OCI-LY7 (cell line): ENCODE results near the gene PHF12. TPM values are rescaled to one million over a fixed set of nuclear protein-coding genes. Genes with fewer than 3 reads are reported as not detected.

Source experiments
- BruUV-seq: library from RNA; stranded (reverse); fragments of 400-500 nt; replicated peaks from 2 replicates; lab custom pipeline; 2021; lab: Mats Ljungman, UMichigan
- CTCF ChIA-PET: fragments of 300-600 bp; sonication (Branson Sonifier 250); formaldehyde crosslinking; loops from one replicate; lab custom pipeline; 2022; ENCODE audit warnings: antibody characterized with exemption; ENCODE audit not compliant: unreplicated experiment; lab: Charles Lee
- POLR2A ChIA-PET: fragments of 300-600 bp; sonication (Branson Sonifier 250); formaldehyde crosslinking; loops from one replicate; lab custom pipeline; 2022; ENCODE audit warnings: antibody characterized with exemption; lab: Charles Lee
- DNase-seq: peaks from one replicate; pipeline ENCODE4 v3.0.0-alpha.2; 2015; ENCODE audit warnings: low spot score
- H2AFZ ChIP-seq: fragments of 200-600 bp; sonication (generic), shearing (Covaris generic); 2 replicates; pipeline ENCODE4 v1.6.1; 2014; ENCODE audit warnings: mild to moderate bottlenecking, antibody characterized with exemption, low read length, moderate library complexity
- H3K27ac ChIP-seq: fragments of 200-600 bp; sonication (generic); 2 replicates; pipeline ENCODE4 v1.5.1; 2014; ENCODE audit warnings: mixed run types, low read depth, mild to moderate bottlenecking, moderate library complexity, low read length, inconsistent platforms; ENCODE audit not compliant: poor library complexity, severe bottlenecking
- H3K36me3 ChIP-seq: fragments of 200-600 bp; sonication (generic); 2 replicates; pipeline ENCODE4 v1.6.1; 2014; ENCODE audit warnings: mild to moderate bottlenecking, antibody characterized with exemption, low read length, moderate library complexity, mixed read lengths; ENCODE audit not compliant: insufficient read depth
- H3K4me1 ChIP-seq: fragments of 200-600 bp; sonication (generic); 2 replicates; pipeline ENCODE4 v1.5.1; 2014; ENCODE audit warnings: mild to moderate bottlenecking, low read length; ENCODE audit not compliant: insufficient read depth, poor library complexity, severe bottlenecking
- H3K4me2 ChIP-seq: fragments of 200-600 bp; sonication (generic); 2 replicates; pipeline ENCODE4 v1.6.1; 2014; ENCODE audit warnings: mild to moderate bottlenecking, low read length
- H3K4me3 ChIP-seq: fragments of 200-600 bp; sonication (generic); 2 replicates; pipeline ENCODE4 v1.5.1; 2014; ENCODE audit warnings: mild to moderate bottlenecking, low read depth, low read length; ENCODE audit not compliant: poor library complexity, severe bottlenecking
- H3K79me2 ChIP-seq: fragments of 200-600 bp; sonication (generic); 2 replicates; pipeline ENCODE4 v1.6.1; 2016; ENCODE audit warnings: low read depth, mild to moderate bottlenecking, low read length, moderate library complexity, mixed read lengths; ENCODE audit not compliant: insufficient read depth
- H3K9me2 ChIP-seq: fragments of 200-600 bp; sonication (generic); 2 replicates; pipeline ENCODE4 v1.6.1; 2016; ENCODE audit warnings: mild to moderate bottlenecking, low read length, mixed read lengths; ENCODE audit not compliant: insufficient read depth
- H3K9me3 ChIP-seq: fragments of 200-600 bp; sonication (generic); 2 replicates; pipeline ENCODE4 v1.6.1; 2014; ENCODE audit warnings: mild to moderate bottlenecking, mixed run types, low read length, mixed read lengths
- H4K20me1 ChIP-seq: fragments of 200-600 bp; sonication (generic); 2 replicates; pipeline ENCODE4 v1.6.1; 2014; ENCODE audit warnings: mild to moderate bottlenecking, antibody characterized with exemption, low read length, moderate library complexity, mixed read lengths; ENCODE audit not compliant: insufficient read depth
- CTCF ChIP-seq: fragments of 200-600 bp; sonication (generic); conservative IDR thresholded peaks from 2 replicates; pipeline ENCODE4 v1.5.1; 2014; ENCODE audit warnings: mild to moderate bottlenecking, antibody characterized with exemption, low read length, moderate library complexity, mixed read lengths
- EZH2phosphoT487 ChIP-seq: fragments of 200-600 bp; sonication (generic); IDR thresholded peaks from 2 replicates; pipeline ENCODE4 v1.6.1; 2018; ENCODE audit warnings: low read depth, borderline replicate concordance, mild to moderate bottlenecking, mixed run types, antibody characterized with exemption, low read length, moderate library complexity, mixed read lengths
- intact Hi-C: fragments of 100-400 bp; cut with micrococcal nuclease; formaldehyde crosslinking; loops from one replicate; pipeline ENCODE4 v1.10.0; 2022; ENCODE audit not compliant: unreplicated experiment
- total RNA-seq, 2 experiments: library from RNA; depleted of rRNA in 1 of 2; stranded (reverse); fragments of >200 nt in 1 of 2; shearing (Covaris generic) in 1 of 2; gene quantifications; 2 replicates each; pipeline ENCODE4 v1.2.3, GENCODE V29; 2014 to 2022

Gene PHF12
- total RNA-seq, 2 experiments from 2014 or later = 40.6 to 62.5 TPM

- CTCF ChIA-PET = interaction anchor here (1.1 kb wide), 1 partner anchor 143 kb away, joined by 3 read pairs; no protein-coding TSS in a partner anchor
- intact Hi-C loops = no loop called here
- TF ChIP-seq CTCF = no peak
- no peak for TF ChIP-seq EZH2phosphoT487
- H3K27ac ChIP-seq = no peak overlapping the region
- H3K9me3 ChIP-seq = no peaks in the 10 kb centered on the region
- H2AFZ ChIP-seq = no peak overlapping the region
- POLR2A ChIA-PET = no interaction called here
- H4K20me1 ChIP-seq = no peaks in the 10 kb centered on the region
- no peaks in the 10 kb centered on the region for H3K79me2 ChIP-seq
- BruUV-seq = no TSS peak
- no peaks in the 10 kb centered on the region for H3K36me3 ChIP-seq
- peaks cover 15% of the 10 kb centered on the region for H3K4me1 ChIP-seq
- H3K9me2 ChIP-seq = no peaks in the 10 kb centered on the region
- no peak overlapping the region for H3K4me3 ChIP-seq
- DNase-seq = no peak
- H3K4me2 ChIP-seq = no peak overlapping the region
These were observed 17.1 kb upstream of the PHF12 start for GRCh38 chr17:28968231-28968913.

GRCh38 chr17:28967221-28968135 is 16.2 kb upstream of the PHF12 start:
- H3K4me3 ChIP-seq = no peak overlapping the region
- ChIA-PET CTCF (interaction anchor here (1.1 kb wide), 1 partner anchor 144 kb away, joined by 3 read pairs; no protein-coding TSS in a partner anchor), POLR2A (no interaction called here)
- peak overlapping the region; percentile 61; the same call in 1 of the 2 replicates for H2AFZ ChIP-seq
- no peaks in the 10 kb centered on the region for H3K36me3 ChIP-seq
- TF ChIP-seq EZH2phosphoT487 (no peak), CTCF (no peak)
- DNase-seq = peak; percentile 46
- H4K20me1 ChIP-seq = no peaks in the 10 kb centered on the region
- no peaks in the 10 kb centered on the region for H3K79me2 ChIP-seq
- intact Hi-C loops = no loop called here
- H3K4me2 ChIP-seq = no peak overlapping the region
- no peaks in the 10 kb centered on the region for H3K9me3 ChIP-seq
- H3K27ac ChIP-seq = no peak overlapping the region
- H3K9me2 ChIP-seq = no peaks in the 10 kb centered on the region
- BruUV-seq = no TSS peak
- H3K4me1 ChIP-seq = peaks cover 15% of the 10 kb centered on the region
